Spleen (tissue), 13 donors: Measurements from ENCODE around the gene ZCRB1. TPM values are rescaled to one million over a fixed set of nuclear protein-coding genes. Genes with fewer than 3 reads are reported as not detected.

Experiments
- DNase-seq: peaks from one replicate; pipeline ENCODE4 v3.0.0-alpha.2; 2020
- H3K27ac ChIP-seq, 8 donors: fragments of 200-600 bp; sonication (generic) in 7 of 8; 1 replicate in 4 of 8; 2 replicates in 4 of 8; pipeline versions ENCODE4 v1.5.0 to v1.8.0; 2016 to 2021; ENCODE audit warnings: inconsistent platforms in 4 of 8, mild to moderate bottlenecking in 4 of 8, moderate library complexity in 1 of 8
- H3K27me3 ChIP-seq, 7 donors: fragments of 200-600 bp; sonication (generic) in 6 of 7; replicated peaks in 1 of 7; 1 replicate in 4 of 7; 2 replicates in 3 of 7; pipeline versions ENCODE4 v1.5.0 to v1.8.0; 2016 to 2021; ENCODE audit warnings: inconsistent platforms in 3 of 7, mild to moderate bottlenecking in 1 of 7
- H3K36me3 ChIP-seq, 6 donors: fragments of 200-600 bp; sonication (generic) in 5 of 6; 1 replicate in 4 of 6; 2 replicates in 2 of 6; pipeline versions ENCODE4 v1.5.0 to v1.8.0; 2016 to 2021; ENCODE audit warnings: inconsistent platforms in 2 of 6
- H3K4me1 ChIP-seq, 6 donors: fragments of 200-600 bp; sonication (generic) in 5 of 6; 1 replicate in 3 of 6; 2 replicates in 3 of 6; pipeline versions ENCODE4 v1.5.0 to v1.8.0; 2016 to 2021; ENCODE audit warnings: inconsistent platforms in 3 of 6
- H3K4me3 ChIP-seq, 8 donors: fragments of 200-600 bp; sonication (generic) in 7 of 8; 1 replicate in 4 of 8; 2 replicates in 4 of 8; pipeline versions ENCODE4 v1.5.0 to v1.8.0; 2016 to 2021; ENCODE audit warnings: inconsistent platforms in 4 of 8, mild to moderate bottlenecking in 4 of 8, moderate library complexity in 2 of 8
- H3K9me3 ChIP-seq, 8 donors: fragments of 200-600 bp; sonication (generic) in 7 of 8; 1 replicate in 4 of 8; 2 replicates in 4 of 8; pipeline versions ENCODE4 v1.5.0 to v1.8.0; 2016 to 2021; ENCODE audit warnings: inconsistent platforms in 4 of 8
- CTCF ChIP-seq, 11 experiments: fragments of 200-600 bp in 7 of 11; fragments of 450-650 bp in 4 of 11; sonication (generic) in 4 of 11; IDR thresholded peaks in 8 of 11; conservative IDR thresholded peaks in 3 of 11; 1 replicate in 7 of 11; 2 replicates in 4 of 11; pipeline versions ENCODE4 v1.4.0 to v1.8.0; 2016 to 2021; ENCODE audit warnings: antibody characterized with exemption in 11 of 11, inconsistent platforms in 4 of 11, mild to moderate bottlenecking in 1 of 11
- POLR2A ChIP-seq, 3 donors: fragments of 450-650 bp; IDR thresholded peaks; one replicate each; pipeline ENCODE4 v1.5.1; 2017; ENCODE audit warnings: antibody characterized with exemption in 3 of 3, mild to moderate bottlenecking in 1 of 3
- POLR2AphosphoS5 ChIP-seq, 3 donors: sonication (generic); formaldehyde crosslinking; IDR thresholded peaks; one replicate each; pipeline ENCODE4 v1.5.1; 2017; ENCODE audit warnings: antibody characterized with exemption in 3 of 3
- WGBS, 5 donors: extraction: QIAGEN DNeasy Blood & Tissue Kit in 3 of 5; methylation state at CpG; one replicate each; pipeline versions ENCODE4 v1.1.5 to v1.1.7; 2013 to 2018; 5-methylcytosine and 5-hydroxymethylcytosine counted together
- intact Hi-C: fragments of 100-400 bp; cut with DNase I; formaldehyde crosslinking; loops from one replicate; pipeline ENCODE4 v1.15.0; 2023; ENCODE audit warnings: low total_unique reads
- long read RNA-seq, 2 donors: transcript quantifications; one replicate each; lab custom pipeline, GENCODE V29; 2026
- polyA plus RNA-seq, 3 donors: library from polyadenylated mRNA; stranded (reverse); fragments of 200-250 nt; gene quantifications; one replicate each; pipeline ENCODE4 v1.2.1, GENCODE V29; 2013
- total RNA-seq, 7 donors: library from RNA; depleted of rRNA in 3 of 7; stranded (reverse); fragments of >200 nt in 3 of 7; fragmentation: NEBNext Ultra II Directional in 4 of 7; extraction: Animal tissue kit (Norgen Biotek cat#: 25700) in 4 of 7; gene quantifications; one replicate each; pipeline versions ENCODE4 v1.1.0 to v1.2.1, GENCODE V29; 2016 to 2021
- donor health status: healthy with polysubstance abuse.
- donor health status: DM: no; HTN: no; CAD: no; lungs with moderate emphysema.
- donor health status: DM: no; HTN: no; CAD: no.
- donor health status: Bipolar disorder and iron deficiency.
- donor health status: healthy.
- donor health status: DM: no; HTN: no; CAD: no.
- donor health status: DM: yes; HTN: yes; CAD: no.

Gene ZCRB1
- total RNA-seq (10 to 100 TPM; 27.2 to 43.0 (median 30.6) TPM), polyA plus RNA-seq (10 to 100 TPM; 31.8 to 40.1 (median 36.9) TPM)
- long read RNA-seq, donor 1, transcript ZCRB1-201 (8 exons, 1,827 nt): major isoform, 20 of 51 reads
- long read RNA-seq, donor 1, partial matches to known transcripts: 18 of 51 reads
- long read RNA-seq, donor 1, other reads (novel, unspliced or antisense): 13 of 51 reads
- long read RNA-seq, donor 2, transcript ZCRB1-201 (8 exons, 1,827 nt): major isoform, 9 of 20 reads
- long read RNA-seq, donor 2, partial matches to known transcripts: 11 of 20 reads
- long read RNA-seq, donor 2, other reads (novel, unspliced or antisense): 0 of 20 reads

DNA sequence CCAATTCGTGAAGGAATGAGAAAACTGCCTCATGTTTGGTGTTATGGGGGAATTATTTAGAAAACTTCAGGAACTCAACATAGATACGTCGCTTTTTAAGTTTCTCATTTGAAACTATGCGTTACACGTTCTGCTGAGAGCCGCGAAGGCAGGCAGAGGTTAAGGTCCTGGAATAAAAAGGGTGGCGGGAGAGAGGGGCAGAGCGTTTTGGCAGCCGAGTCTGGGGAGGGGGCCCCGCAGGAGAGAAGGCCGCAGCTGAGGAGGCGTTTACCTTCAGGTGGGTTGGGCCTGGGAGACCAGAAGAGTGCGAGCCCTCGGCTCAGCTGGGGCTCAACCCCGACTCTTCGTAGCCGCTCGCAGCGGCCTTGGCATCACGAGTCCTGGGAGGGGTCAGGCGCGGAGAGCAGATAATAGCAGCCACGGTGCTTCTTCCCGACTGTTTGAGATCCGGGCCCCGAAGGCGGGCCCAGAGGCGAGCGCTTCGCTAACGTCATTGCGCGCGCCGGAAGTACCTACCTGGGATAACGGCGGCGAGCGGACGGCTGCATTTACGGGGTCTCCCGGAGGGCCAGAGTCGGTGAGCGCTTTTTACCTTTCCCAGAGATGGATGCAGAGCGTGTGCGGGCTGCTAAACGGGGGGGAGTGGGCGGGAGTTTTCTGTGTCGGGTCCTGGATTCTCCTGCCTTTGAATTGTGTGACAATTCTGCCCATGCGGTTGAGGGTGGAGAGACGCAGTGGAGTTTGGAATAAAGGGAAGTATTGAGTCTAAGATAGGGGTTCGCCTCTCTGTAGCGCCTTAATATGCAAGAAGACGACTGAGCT lies at the start of gene ZCRB1, which contains the start of gene PPHLN1:
Gene ZCRB1, minus strand, starts transcription at position 442 of the 822 bp plus-strand sequence. CDS start 1,992 bp downstream, outside the sequence.
Gene PPHLN1, plus strand, starts transcription at position 515 of the 822 bp plus-strand sequence. CDS start 9,736 bp downstream, outside the sequence.
- peaks cover 0 to 28% (median 7%) of the 10 kb centered on the region in 6 donors for H3K36me3 ChIP-seq
- H3K27me3 ChIP-seq: no peaks in the 10 kb centered on the region
- H3K4me3 ChIP-seq: peak within 1 kb of the TSS; percentile 58 to 91 (median 68)
- peak; percentile 96 for DNase-seq
- H3K9me3 ChIP-seq: no peaks in the 10 kb centered on the region
- TF ChIP-seq CTCF (IDR thresholded peaks at IDR 0.05 in 8 of 11, conservative IDR thresholded peaks at IDR 0.05 in 3 of 11) (no peak), POLR2AphosphoS5 (IDR thresholded peaks at IDR 0.05) (peak; percentile 90 to 93 (median 91))
- WGBS, 5 donors: 0 to 1% (median 0%) methylated on average over 50 to 55 of the region's 55 CpGs
- peak within 1 kb of the TSS; percentile 58 to 89 (median 87) for H3K27ac ChIP-seq
- peaks cover 29 to 64% (median 55%) of the 10 kb centered on the region in 6 donors for H3K4me1 ChIP-seq
- intact Hi-C loops: loop anchor here (2.0 kb wide), 1 partner anchor 197 kb away; no protein-coding TSS in a partner anchor

GRCh38 chr12:42373669-42374068 lies 47.8 kb upstream of the ZCRB1 start:
- no peak for TF ChIP-seq POLR2A (IDR thresholded peaks at IDR 0.05)
- no peak for TF ChIP-seq CTCF (IDR thresholded peaks at IDR 0.05 in 8 of 11, conservative IDR thresholded peaks at IDR 0.05 in 3 of 11)
- TF ChIP-seq POLR2AphosphoS5 (IDR thresholded peaks at IDR 0.05): no peak
- H3K4me1 ChIP-seq: peaks cover 0 to 20% (median 2%) of the 10 kb centered on the region in 6 donors
- H3K27ac ChIP-seq: no peak overlapping the region
- no peaks in the 10 kb centered on the region for H3K9me3 ChIP-seq
- H3K4me3 ChIP-seq: no peak overlapping the region
- H3K27me3 ChIP-seq: no peaks in the 10 kb centered on the region
- DNase-seq: no peak
- intact Hi-C loops: no loop called here
- H3K36me3 ChIP-seq: peaks cover 0 to 39% (median 25%) of the 10 kb centered on the region in 6 donors

DNA sequence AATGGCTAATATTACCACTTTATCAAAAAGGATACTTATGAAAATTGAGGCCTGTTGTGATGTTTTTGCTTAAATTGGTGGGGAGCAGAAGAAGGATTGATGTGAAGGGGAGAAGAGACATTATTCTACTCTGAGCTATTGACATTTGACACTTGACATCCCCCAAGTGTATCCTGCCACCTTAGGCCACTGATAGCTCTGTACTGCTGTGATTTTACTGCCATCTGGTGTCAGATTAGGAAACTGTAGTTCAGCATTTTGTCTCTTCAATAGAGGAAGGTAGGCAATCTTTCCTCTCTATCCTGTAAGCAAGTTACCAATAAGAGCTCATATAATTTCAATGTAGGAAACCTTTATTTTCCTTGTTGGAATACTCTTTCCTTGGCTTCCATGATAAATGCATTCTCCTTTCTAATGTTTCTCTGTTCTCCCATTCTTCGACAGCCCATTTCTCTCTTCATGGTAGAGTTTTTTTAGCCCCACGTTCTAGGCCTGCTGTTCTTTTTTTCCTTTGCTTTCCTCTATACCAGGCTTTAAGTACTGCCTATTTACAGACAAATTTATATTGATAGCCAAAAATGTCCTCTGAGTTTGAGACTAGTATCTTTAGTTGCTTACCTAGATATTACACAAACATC lies 46.4 kb upstream of the ZCRB1 start:
- TF ChIP-seq POLR2A (IDR thresholded peaks at IDR 0.05): no peak
- TF ChIP-seq CTCF (IDR thresholded peaks at IDR 0.05 in 8 of 11, conservative IDR thresholded peaks at IDR 0.05 in 3 of 11): peak; percentile 54 to 81 (median 73)
- Histone ChIP-seq H3K4me3 (no peak overlapping the region), H3K9me3 (no peaks in the 10 kb centered on the region), H3K27ac (no peak overlapping the region), H3K27me3 (no peaks in the 10 kb centered on the region), H3K36me3 (peaks cover 0 to 31% (median 25%) of the 10 kb centered on the region in 6 donors), H3K4me1 (peaks cover 0 to 20% (median 2%) of the 10 kb centered on the region in 6 donors)
- 89 to 94% (median 91%) methylated on average over 2 of the region's 2 CpGs for WGBS, 5 donors
- DNase-seq: no peak
- intact Hi-C loops: no loop called here
